ENCODE results near the gene DDX41. TPM values are rescaled to one million over a fixed set of nuclear protein-coding genes. Genes with fewer than 3 reads are reported as not detected.

DDX41 gene
- total RNA-seq (2013; cell fraction: nucleolus; rRNA removed) = 139 and 149 TPM in 2 replicates
- total RNA-seq (2014; rRNA removed) = 184 and 215 TPM in 2 replicates
- total RNA-seq (2014; rRNA removed; fragmentation: Illumina TruSeq; extraction: Trizol) = 56.3 and 59.3 TPM in 2 replicates
- 136 and 149 TPM in 2 replicates for total RNA-seq (2021)
- polyA plus RNA-seq (2011; ENCODE audit: low read depth) = 86.4 TPM
- polyA plus RNA-seq (2011; rRNA removed) = 83.0 and 114 TPM in 2 replicates
- polyA plus RNA-seq (2011; cell fraction: cytosol; rRNA removed) = 164 and 232 TPM in 2 replicates
- polyA plus RNA-seq (2011; cell fraction: nucleus; rRNA removed) = 533 and 587 TPM in 2 replicates
- 160 and 166 TPM in 2 replicates for polyA plus RNA-seq (2012)
- polyA plus RNA-seq (2014; fragmentation: Illumina TruSeq; extraction: Trizol) = 36.1 and 59.5 TPM in 2 replicates
- polyA plus RNA-seq (2014; fragmentation: Nextera tagmentation; extraction: Ambion mirVana) = 10 to 100 TPM; 32.7 to 67.6 TPM
- polyA plus RNA-seq (2014; rRNA removed) = 176 and 216 TPM in 2 replicates
- 100 to 1,000 TPM in 1 of 2 experiments, 10 to 100 TPM in 1; 85.9 to 101 TPM for polyA plus RNA-seq (2016; fragmentation: Nextera tagmentation; extraction: Ambion mirVana)
- 125 and 201 TPM in 2 replicates for polyA minus RNA-seq (2011; rRNA and poly(A)+ RNA removed)
- polyA minus RNA-seq (2011; cell fraction: cytosol; rRNA and poly(A)+ RNA removed) = 40.6 and 85.2 TPM in 2 replicates
- polyA minus RNA-seq (2011; cell fraction: nucleus; rRNA and poly(A)+ RNA removed) = 141 and 184 TPM in 2 replicates
- Bru-seq, nascent RNA = percentile 74 among the genes with signal in this experiment
- percentile 91 among the genes with signal in this experiment for BruChase-seq, experiment 1, labeled RNA remaining after a 6-hour chase
- percentile 88 among the genes with signal in this experiment for BruChase-seq, experiment 2, labeled RNA remaining after a 2-hour chase
- long read RNA-seq, experiment 1, transcript DDX41-201 (16 exons, 2,137 nt) = minor isoform, 6 of 52 reads
- long read RNA-seq, experiment 1, transcript DDX41-208 (17 exons, 2,607 nt) = major isoform, 29 of 52 reads
- long read RNA-seq, experiment 1, partial matches to known transcripts = 5 of 52 reads
- long read RNA-seq, experiment 1, other reads (novel, unspliced or antisense) = 10 of 52 reads
- long read RNA-seq, experiment 2, transcript DDX41-208 (17 exons, 2,607 nt) = major isoform, 48 of 83 reads
- long read RNA-seq, experiment 2, transcript DDX41-201 (16 exons, 2,137 nt) = minor isoform, 8 of 83 reads
- long read RNA-seq, experiment 2, partial matches to known transcripts = 14 of 83 reads
- long read RNA-seq, experiment 2, other reads (novel, unspliced or antisense) = 9 of 83 reads

DNA sequence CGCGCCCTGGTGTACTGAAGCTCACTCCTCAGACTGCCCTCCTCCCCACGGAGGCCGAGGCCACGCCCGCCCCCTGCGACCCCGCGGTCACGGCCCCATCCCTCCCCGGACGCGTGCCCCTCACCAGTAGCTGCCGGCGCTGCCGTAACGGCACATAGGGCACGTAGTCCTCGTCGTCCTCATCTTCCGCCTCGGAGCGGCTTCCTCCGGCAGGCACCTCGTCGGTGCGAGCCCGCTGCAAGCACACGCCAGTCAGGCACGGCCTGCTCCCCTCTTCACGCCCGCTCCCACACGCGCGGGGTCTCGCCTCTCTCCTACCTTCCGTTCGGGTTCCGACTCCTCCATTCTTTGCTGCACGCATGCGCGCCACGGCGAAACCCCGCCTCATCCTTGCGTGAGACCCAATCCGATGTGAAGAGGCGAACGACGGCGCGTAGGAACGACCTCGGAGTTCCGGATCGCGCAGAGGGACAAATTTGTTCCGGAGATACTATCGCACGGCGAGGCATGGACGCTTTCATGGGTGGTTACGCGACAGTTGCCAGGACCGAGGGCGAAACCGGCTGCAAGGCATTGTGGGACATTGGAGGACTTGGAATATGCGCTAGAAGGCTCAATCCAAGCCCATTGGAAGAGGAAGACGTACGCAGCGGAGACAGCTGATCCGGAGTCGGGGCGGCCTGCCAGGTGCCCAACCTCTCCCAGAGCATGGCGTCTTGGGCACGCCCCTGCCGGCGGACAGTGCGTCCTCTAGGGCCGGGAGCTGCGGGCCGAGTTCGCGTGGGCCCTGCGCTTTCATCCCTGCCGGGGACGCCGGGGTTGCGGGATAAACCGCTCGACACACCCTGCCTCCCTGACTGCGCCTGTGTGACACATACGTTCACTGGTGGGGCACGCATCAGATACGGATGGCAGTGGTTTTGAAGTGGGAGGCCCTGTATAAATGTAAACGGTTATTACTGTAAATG, at the start of gene DDX41:
TSS of gene DDX41 (minus strand) at position 361 of the 968 bp plus-strand sequence. CDS start at position 345, 16 bp downstream.
- WGBS (ENCODE audit: insufficient coverage, insufficient replicate concordance, low lambda C conversion rate, missing lambda C conversion rate) = 1% methylated on average over 83 of the region's 96 CpGs
- peak within 1 kb of the TSS; percentile 56 for H3K4me2 ChIP-seq (ENCODE audit: control insufficient read depth, insufficient read depth)
- ChIA-PET RAD21 (ENCODE audit: unreplicated experiment) (interaction anchor here (1.3 kb wide), 1 partner anchor 15 kb away, joined by 3 read pairs; no protein-coding TSS in a partner anchor), POLR2A (interaction anchor here (0.5 to 1.9 kb wide), 4 partner anchors 8 to 637 kb away, joined by 3 to 8 read pairs (median 5); partner anchors contain the start of genes NHP2 and TMED9), SMC1A (ENCODE audit: uncharacterized antibody, unreplicated experiment) (interaction anchor here (1.5 kb wide), 1 partner anchor 15 kb away, joined by 4 read pairs; no protein-coding TSS in a partner anchor), CTCF (interaction anchor here (1.3 kb wide), 1 partner anchor 16 kb away, joined by 5 read pairs; no protein-coding TSS in a partner anchor)
- no peaks in the 10 kb centered on the region for H3K9me3 ChIP-seq (replicated peaks; ENCODE audit: control insufficient read depth, insufficient read depth, low read length)
- BruUV-seq (replicated peaks) = TSS peak; percentile 93
- H3K36me3 ChIP-seq (ENCODE audit: control insufficient read depth in 2 of 2, insufficient read depth in 2 of 2, low read length in 1 of 2) = peaks cover 17 to 36% of the 10 kb centered on the region in 2 experiments; a peak in 3 of 4 replicates
- H3K4me3 ChIP-seq = peak within 1 kb of the TSS; percentile 77
- H3K27me3 ChIP-seq (replicated peaks in 1 of 2; ENCODE audit: control insufficient read depth in 2 of 2, insufficient read depth in 2 of 2, low read length in 1 of 2) = no peaks in the 10 kb centered on the region
- H3K79me2 ChIP-seq (ENCODE audit: control insufficient read depth, insufficient read depth, low read length) = peaks cover 28% of the 10 kb centered on the region
- intact Hi-C loops (cut with micrococcal nuclease; ENCODE audit: unreplicated experiment) = loop anchor here (2.0 to 5.0 kb wide), 2 partner anchors 35 to 76 kb away; partner anchors contain the start of genes FAM193B and TMED9
- FAIRE-seq (peak; percentile 99), DNase-seq (ENCODE audit: low read depth, low spot score) (peak; percentile 90), ATAC-seq (peak; percentile 92)
- H3K9ac ChIP-seq (ENCODE audit: control insufficient read depth, insufficient read depth, low read length) = peak within 1 kb of the TSS; percentile 77
- H2AFZ ChIP-seq (ENCODE audit: control insufficient read depth, low read depth, low read length) = peak within 1 kb of the TSS; percentile 88
- peak within 1 kb of the TSS; percentile 66 for H3K27ac ChIP-seq (ENCODE audit: control insufficient read depth, insufficient read depth)
- peaks cover 12% of the 10 kb centered on the region for H3K4me1 ChIP-seq (ENCODE audit: control insufficient read depth, insufficient read depth, low read length)
- H4K20me1 ChIP-seq (ENCODE audit: control insufficient read depth, insufficient read depth) = no peaks in the 10 kb centered on the region
- in situ Hi-C loops (cut with MboI) = no loop called here
- no peak for TF ChIP-seq SMARCA5 (IDR thresholded peaks at IDR 0.05)
- TF ChIP-seq KAT2A (conservative IDR thresholded peaks at IDR 0.05; ENCODE audit: control insufficient read depth, low read depth, low read length) = no peak
- no peak for TF ChIP-seq CHD4 (IDR thresholded peaks at IDR 0.05)
- TF ChIP-seq RCOR1 (conservative IDR thresholded peaks at IDR 0.05; ENCODE audit: low read depth, low read length) = no peak
- TF ChIP-seq CHD1 (IDR thresholded peaks at IDR 0.05; ENCODE audit: low read depth, low read length) = peak; percentile 84; the same call in 1 of the 2 replicates
- TF ChIP-seq NFYB (IDR thresholded peaks at IDR 0.05; ENCODE audit: insufficient read depth, low read depth, low read length) = peak; percentile 81
- peak; percentile 31; the same call in 1 of the 2 replicates for TF ChIP-seq EED (IDR thresholded peaks at IDR 0.05; ENCODE audit: low read depth)
- no peak for TF ChIP-seq TCF3 (IDR thresholded peaks at IDR 0.05; ENCODE audit: borderline replicate concordance, insufficient read depth, low read depth, low read length)
- TF ChIP-seq PAX8 (IDR thresholded peaks at IDR 0.05) = no peak
- TF ChIP-seq JUNB (IDR thresholded peaks at IDR 0.05) = no peak
- no peak for TF ChIP-seq MTA3 (IDR thresholded peaks at IDR 0.05; ENCODE audit: borderline replicate concordance, low read length)
- TF ChIP-seq EP300 (IDR thresholded peaks at IDR 0.05; ENCODE audit: borderline replicate concordance in 1 of 2, control insufficient read depth in 1 of 2, low read depth in 2 of 2, low read length in 2 of 2) = no peak
- TF ChIP-seq YY1 (IDR thresholded peaks at IDR 0.05; ENCODE audit: low read depth, low read length) = peak; percentile 82

Data from GM12878 (cell line).